Heart left ventricle (tissue), 16 donors: ENCODE data around the gene MTREX. TPM values are rescaled to one million over a fixed set of nuclear protein-coding genes. Genes with fewer than 3 reads are reported as not detected.

ENCODE experiments used
- ATAC-seq, 4 donors: fragments of 200-7000 bp; cut with Tn5 transposase; one replicate each; pipeline ENCODE4 v1.9.1; 2020 to 2022; ENCODE audit warnings: moderate library complexity in 4 of 4, mild to moderate bottlenecking in 3 of 4, moderate number of reproducible peaks in 1 of 4
- DNase-seq, 5 donors: peaks; one replicate each; pipeline ENCODE4 v3.0.0-alpha.2; 2020
- H3K27ac ChIP-seq, 12 donors: fragments of 200-600 bp; sonication (generic) in 4 of 12; one replicate each; pipeline versions ENCODE4 v1.5.0 to v1.8.0; 2016 to 2022; ENCODE audit warnings: mild to moderate bottlenecking in 2 of 12
- H3K27me3 ChIP-seq, 9 donors: fragments of 200-600 bp; sonication (generic) in 2 of 9; one replicate each; pipeline versions ENCODE4 v1.5.1 to v1.8.0; 2016 to 2022; ENCODE audit warnings: mild to moderate bottlenecking in 3 of 9
- H3K36me3 ChIP-seq, 9 donors: fragments of 200-600 bp; sonication (generic) in 2 of 9; one replicate each; pipeline versions ENCODE4 v1.5.0 to v1.8.0; 2018 to 2022; ENCODE audit warnings: mild to moderate bottlenecking in 2 of 9
- H3K4me1 ChIP-seq, 12 donors: fragments of 200-600 bp; sonication (generic) in 4 of 12; one replicate each; pipeline versions ENCODE4 v1.5.0 to v1.8.0; 2016 to 2022; ENCODE audit warnings: mild to moderate bottlenecking in 3 of 12
- H3K4me3 ChIP-seq, 12 donors: fragments of 200-600 bp; sonication (generic) in 4 of 12; one replicate each; pipeline versions ENCODE4 v1.5.0 to v1.8.0; 2017 to 2022; ENCODE audit warnings: mild to moderate bottlenecking in 9 of 12, moderate library complexity in 4 of 12
- H3K9me3 ChIP-seq, 12 donors: fragments of 200-600 bp; sonication (generic) in 4 of 12; one replicate each; pipeline versions ENCODE4 v1.5.0 to v1.8.0; 2016 to 2022; ENCODE audit warnings: mild to moderate bottlenecking in 1 of 12
- CTCF ChIP-seq, 12 donors: fragments of 200-600 bp; sonication (generic) in 4 of 12; IDR thresholded peaks; one replicate each; pipeline versions ENCODE4 v1.5.0 to v1.8.0; 2018 to 2022; ENCODE audit warnings: antibody characterized with exemption in 12 of 12, mild to moderate bottlenecking in 5 of 12
- POLR2A ChIP-seq, 2 donors: fragments of 450-650 bp; IDR thresholded peaks; one replicate each; pipeline ENCODE4 v1.6.1; 2017; ENCODE audit warnings: antibody characterized with exemption in 2 of 2, mild to moderate bottlenecking in 2 of 2, moderate library complexity in 2 of 2
- WGBS, 4 donors: extraction: QIAGEN DNeasy Blood & Tissue Kit in 2 of 4; methylation state at CpG; one replicate each; pipeline versions ENCODE4 v1.1.5 to v1.1.7; 2013 to 2018; 5-methylcytosine and 5-hydroxymethylcytosine counted together
- intact Hi-C, 10 donors: fragments of 100-400 bp; cut with DNase I; formaldehyde crosslinking; loops; one replicate each; pipeline versions ENCODE4 v1.11.1 to v1.14.2; 2022
- polyA plus RNA-seq, 2 donors: library from polyadenylated mRNA; stranded (reverse); fragments of 200-250 nt; gene quantifications; one replicate each; pipeline ENCODE4 v1.2.3, GENCODE V29; 2013
- total RNA-seq, 9 donors: library from RNA; depleted of rRNA in 2 of 9; stranded (reverse); fragments of >200 nt in 2 of 9; fragmentation: NEBNext Ultra II Directional in 3 of 9; extraction: Animal tissue kit (Norgen Biotek cat#: 25700) in 3 of 9; gene quantifications; one replicate each; pipeline versions ENCODE4 v1.1.0 to v1.2.4, GENCODE V29; 2016 to 2023
- donor health status: ischemic (EF 13 %, LVEDD 7.1; RV severe dilation, severe dysfunction).
- donor health status: healthy with polysubstance abuse.
- donor health status: DM: no; HTN: yes; CAD: no.
- donor health status: DM: no; HTN: no; CAD: no.
- donor health status: ischemic (EF 25% LVEDD 6.9; RV normal size, moderate dysfunction).
- donor health status: ischemic (EF 25% LVEDD 5.7; RV mildly dilated, moderate dysfunction).
- donor health status: healthy.
- donor health status: DM: yes; HTN: yes; CAD: no.
- donor health status: ischemic (EF 35%, LVEDD 5.7; RV mildly dilated, moderate dysfunction).
- donor health status: nonischemic (EF 11% LVEDD 7.7; RV severe dilation, severe dysfunction).
- donor health status: DM: yes; HTN: yes; CAD: no.
- donor health status: PGD.
- donor health status: ischemic (EF 29% LVEDD 5.4; RV normal size, mild dysfunction).
- donor health status: nonischemic (EF 23%, LVEDD 6.1; RV moderate dilation, normal function).

Gene MTREX
- total and polyA plus RNA-seq, 11 donors, result 18.4 to 68.8 (median 57.3) TPM

GRCh38 chr5:55278778-55279177 is 29.0 kb upstream of the MTREX start:
- Histone ChIP-seq H3K9me3 (no peaks in the 10 kb centered on the region), H3K27ac (no peak overlapping the region), H3K4me1 (no peaks in the 10 kb centered on the region), H3K27me3 (no peaks in the 10 kb centered on the region), H3K4me3 (no peak overlapping the region), H3K36me3 (peaks cover 0 to 100% (median 100%) of the 10 kb centered on the region in 9 donors)
- no peak for ATAC-seq
- no peak for DNase-seq
- intact Hi-C loops, result loop anchor here in 2 of 10 donors (10.0 kb wide), 2 partner anchors 666 to 676 kb away; no protein-coding TSS in a partner anchor
- WGBS, 4 donors, result 85 to 91% (median 90%) methylated on average over 4 of the region's 4 CpGs
- TF ChIP-seq CTCF (IDR thresholded peaks at IDR 0.05) (no peak), POLR2A (IDR thresholded peaks at IDR 0.05) (no peak)

GRCh38 chr5:55286411-55286933 is 21.3 kb upstream of the MTREX start:
- no peaks in the 10 kb centered on the region for H3K27me3 ChIP-seq
- no peak for DNase-seq
- WGBS, 4 donors, result 25 to 31% (median 27%) methylated on average over 1 of the region's 1 CpG
- H3K9me3 ChIP-seq, result no peaks in the 10 kb centered on the region
- H3K36me3 ChIP-seq, result peaks cover 0 to 100% (median 100%) of the 10 kb centered on the region in 9 donors
- H3K27ac ChIP-seq, result no peak overlapping the region
- intact Hi-C loops, result no loop called here
- no peak overlapping the region for H3K4me3 ChIP-seq
- TF ChIP-seq POLR2A (IDR thresholded peaks at IDR 0.05) (no peak), CTCF (IDR thresholded peaks at IDR 0.05) (no peak)
- ATAC-seq, result no peak
- no peaks in the 10 kb centered on the region for H3K4me1 ChIP-seq

- peaks cover 0 to 100% (median 100%) of the 10 kb centered on the region in 9 donors for H3K36me3 ChIP-seq
- ATAC-seq, result no peak
- no peaks in the 10 kb centered on the region for H3K27me3 ChIP-seq
- no peak for DNase-seq
- H3K9me3 ChIP-seq, result peaks cover 0 to 3% (median 0%) of the 10 kb centered on the region in 12 donors
- no peaks in the 10 kb centered on the region for H3K4me1 ChIP-seq
- intact Hi-C loops, result no loop called here
- H3K27ac ChIP-seq, result no peak overlapping the region
- H3K4me3 ChIP-seq, result no peak overlapping the region
- no peak for TF ChIP-seq CTCF (IDR thresholded peaks at IDR 0.05)
- no peak for TF ChIP-seq POLR2A (IDR thresholded peaks at IDR 0.05)
Observed at GRCh38 chr5:55289808-55290207, 18.0 kb upstream of the MTREX start.

GRCh38 chr5:55290991-55291390 is 16.8 kb upstream of the MTREX start:
- WGBS, 4 donors, result 90 to 94% (median 92%) methylated on average over 2 of the region's 2 CpGs
- Histone ChIP-seq H3K4me1 (no peaks in the 10 kb centered on the region), H3K4me3 (no peak overlapping the region), H3K27me3 (no peaks in the 10 kb centered on the region), H3K27ac (no peak overlapping the region), H3K36me3 (peaks cover 0 to 100% (median 100%) of the 10 kb centered on the region in 9 donors), H3K9me3 (peaks cover 0 to 8% (median 0%) of the 10 kb centered on the region in 12 donors)
- TF ChIP-seq CTCF (IDR thresholded peaks at IDR 0.05) (no peak), POLR2A (IDR thresholded peaks at IDR 0.05) (no peak)
- no peak for DNase-seq
- intact Hi-C loops, result no loop called here
- no peak for ATAC-seq
